Mammary epithelial cell (primary cell): ENCODE data around the gene TWF2.

Source experiments
- CTCF ChIP-seq, 2 donors: IDR thresholded peaks in 1 of 2; conservative IDR thresholded peaks in 1 of 2; 2 replicates each; pipeline ENCODE4 v1.5.1; 2011 to 2012; ENCODE audit warnings: inconsistent platforms in 2 of 2, low read length in 2 of 2, mild to moderate bottlenecking in 2 of 2, control low read depth in 1 of 2, low read depth in 1 of 2; ENCODE audit not compliant: insufficient read depth in 1 of 2; ENCODE audit errors: extremely low read depth in 1 of 2
- EZH2 ChIP-seq: IDR thresholded peaks from 2 replicates; pipeline ENCODE4 v1.6.1; 2012; ENCODE audit warnings: low read length, inconsistent platforms, borderline replicate concordance

DNA sequence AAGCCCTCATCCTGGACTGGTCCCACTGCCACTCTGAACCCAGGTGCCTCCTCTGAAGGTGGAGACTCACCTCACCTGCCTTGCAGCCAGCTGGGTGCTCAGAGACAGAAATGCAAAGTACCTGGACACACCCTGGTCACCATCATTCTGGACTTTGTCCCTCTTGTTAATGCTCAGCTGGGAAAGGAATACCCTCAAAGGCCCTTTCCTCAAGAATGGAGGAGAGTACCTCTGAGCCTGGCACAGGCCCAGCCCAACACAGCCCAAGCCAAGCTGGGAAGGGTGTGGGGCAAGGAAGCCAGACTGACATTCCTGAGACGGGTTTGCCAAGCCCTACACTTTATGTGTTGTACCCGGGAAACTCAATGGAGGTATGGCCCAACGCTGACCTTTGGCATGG, 42.0 kb downstream of the TWF2 start:
- TF ChIP-seq CTCF (conservative IDR thresholded peaks at IDR 0.05 in 1 of 2, IDR thresholded peaks at IDR 0.05 in 1 of 2; ENCODE audit: extremely low read depth in 1 of 2, insufficient read depth in 1 of 2, low read depth in 1 of 2, low read length in 2 of 2) (no peak), EZH2 (no peak)
